ENCODE data around the gene GABBR2.

- no peak for TF ChIP-seq CTCF (IDR thresholded peaks at IDR 0.05)
- TF ChIP-seq POLR2A (IDR thresholded peaks at IDR 0.05), result no peak
Measured at GRCh38 chr9:98287384-98287783, 421.4 kb downstream of the GABBR2 start.

Measured in adrenal gland (tissue), 5 donors.